ENCODE data around the gene DENND1A.

DENND1A gene

GRCh38 chr9:123425261-123425821 is 504.6 kb downstream of the DENND1A start:
- no peak for TF ChIP-seq CTCF (IDR thresholded peaks at IDR 0.05; ENCODE audit: insufficient read depth, low read depth, low read length, missing control alignments)
- no peak overlapping the region for H3K4me3 ChIP-seq (ENCODE audit: low read length)
- no peak for DNase-seq (ENCODE audit: low read depth)

- TF ChIP-seq CTCF (IDR thresholded peaks at IDR 0.05; ENCODE audit: insufficient read depth, low read depth, low read length, missing control alignments): no peak
- no peak for DNase-seq (ENCODE audit: low read depth)
- no peak overlapping the region for H3K4me3 ChIP-seq (ENCODE audit: low read length)
Observed at GRCh38 chr9:123424552-123425225, 505.2 kb downstream of the DENND1A start.

GRCh38 chr9:123424131-123424530 is 505.8 kb downstream of the DENND1A start:
- DNase-seq (ENCODE audit: low read depth): no peak
- no peak overlapping the region for H3K4me3 ChIP-seq (ENCODE audit: low read length)
- no peak for TF ChIP-seq CTCF (IDR thresholded peaks at IDR 0.05; ENCODE audit: insufficient read depth, low read depth, low read length, missing control alignments)

- no peak for DNase-seq (ENCODE audit: low read depth)
- no peak for TF ChIP-seq CTCF (IDR thresholded peaks at IDR 0.05; ENCODE audit: insufficient read depth, low read depth, low read length, missing control alignments)
- no peak overlapping the region for H3K4me3 ChIP-seq (ENCODE audit: low read length)
Observed at GRCh38 chr9:123423311-123423640, 506.6 kb downstream of the DENND1A start.

- no peak overlapping the region for H3K4me3 ChIP-seq (ENCODE audit: low read length)
- no peak for DNase-seq (ENCODE audit: low read depth)
- TF ChIP-seq CTCF (IDR thresholded peaks at IDR 0.05; ENCODE audit: insufficient read depth, low read depth, low read length, missing control alignments): no peak
Observed at GRCh38 chr9:123422635-123423310, 507.2 kb downstream of the DENND1A start.

- TF ChIP-seq CTCF (IDR thresholded peaks at IDR 0.05; ENCODE audit: insufficient read depth, low read depth, low read length, missing control alignments): no peak
- no peak for DNase-seq (ENCODE audit: low read depth)
- H3K4me3 ChIP-seq (ENCODE audit: low read length): no peak overlapping the region
Observed at GRCh38 chr9:123421801-123422455, 508.0 kb downstream of the DENND1A start.
